ENCODE results near the gene MBD5. TPM values are rescaled to one million over a fixed set of nuclear protein-coding genes. Genes with fewer than 3 reads are reported as not detected.

MBD5 gene
- total and polyA plus RNA-seq, 2 of the 4 experiments (the other 2 are of a cell fraction): 9.8 to 14.2 TPM

DNA sequence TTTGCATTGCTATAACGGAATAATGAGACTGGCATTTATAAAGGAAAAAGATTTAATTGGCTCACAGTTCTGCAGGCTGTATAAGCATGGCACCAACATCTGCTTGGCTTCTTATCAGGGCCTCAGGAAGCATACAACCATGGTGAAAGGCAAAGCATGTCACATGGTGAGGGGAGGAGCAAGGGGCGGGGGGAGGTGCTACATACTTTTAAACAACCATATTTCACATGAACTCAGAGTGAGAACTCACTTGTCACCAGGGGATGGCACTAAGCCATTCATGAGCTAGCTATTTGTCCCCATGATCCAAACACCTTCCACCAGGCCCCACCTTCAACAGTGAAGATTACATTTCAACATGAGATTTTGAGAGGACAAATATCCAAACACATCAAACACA is 188.7 kb downstream of the MBD5 start:
- no peak overlapping the region for H2BK15ac ChIP-seq (ENCODE audit: low read depth, low read length)
- no peak for TF ChIP-seq RFX5 (IDR thresholded peaks at IDR 0.05; ENCODE audit: low read depth, low read length)
- no peak for TF ChIP-seq MXI1 (IDR thresholded peaks at IDR 0.05; ENCODE audit: borderline replicate concordance, low read depth, low read length)
- TF ChIP-seq BHLHE40 (IDR thresholded peaks at IDR 0.05; ENCODE audit: low read depth, low read length): no peak
- TF ChIP-seq RCOR1 (IDR thresholded peaks at IDR 0.05; ENCODE audit: insufficient replicate concordance, low read length): no peak
- TF ChIP-seq, protein P1, sequence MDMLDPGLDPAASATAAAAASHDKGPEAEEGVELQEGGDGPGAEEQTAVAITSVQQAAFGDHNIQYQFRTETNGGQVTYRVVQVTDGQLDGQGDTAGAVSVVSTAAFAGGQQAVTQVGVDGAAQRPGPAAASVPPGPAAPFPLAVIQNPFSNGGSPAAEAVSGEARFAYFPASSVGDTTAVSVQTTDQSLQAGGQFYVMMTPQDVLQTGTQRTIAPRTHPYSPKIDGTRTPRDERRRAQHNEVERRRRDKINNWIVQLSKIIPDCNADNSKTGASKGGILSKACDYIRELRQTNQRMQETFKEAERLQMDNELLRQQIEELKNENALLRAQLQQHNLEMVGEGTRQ (IDR thresholded peaks at IDR 0.05; ENCODE audit: low read depth, low read length): no peak
- TF ChIP-seq, protein P2, sequence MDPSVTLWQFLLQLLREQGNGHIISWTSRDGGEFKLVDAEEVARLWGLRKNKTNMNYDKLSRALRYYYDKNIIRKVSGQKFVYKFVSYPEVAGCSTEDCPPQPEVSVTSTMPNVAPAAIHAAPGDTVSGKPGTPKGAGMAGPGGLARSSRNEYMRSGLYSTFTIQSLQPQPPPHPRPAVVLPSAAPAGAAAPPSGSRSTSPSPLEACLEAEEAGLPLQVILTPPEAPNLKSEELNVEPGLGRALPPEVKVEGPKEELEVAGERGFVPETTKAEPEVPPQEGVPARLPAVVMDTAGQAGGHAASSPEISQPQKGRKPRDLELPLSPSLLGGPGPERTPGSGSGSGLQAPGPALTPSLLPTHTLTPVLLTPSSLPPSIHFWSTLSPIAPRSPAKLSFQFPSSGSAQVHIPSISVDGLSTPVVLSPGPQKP (IDR thresholded peaks at IDR 0.05; ENCODE audit: borderline replicate concordance, low read depth, low read length): no peak
- TF ChIP-seq, protein P3, sequence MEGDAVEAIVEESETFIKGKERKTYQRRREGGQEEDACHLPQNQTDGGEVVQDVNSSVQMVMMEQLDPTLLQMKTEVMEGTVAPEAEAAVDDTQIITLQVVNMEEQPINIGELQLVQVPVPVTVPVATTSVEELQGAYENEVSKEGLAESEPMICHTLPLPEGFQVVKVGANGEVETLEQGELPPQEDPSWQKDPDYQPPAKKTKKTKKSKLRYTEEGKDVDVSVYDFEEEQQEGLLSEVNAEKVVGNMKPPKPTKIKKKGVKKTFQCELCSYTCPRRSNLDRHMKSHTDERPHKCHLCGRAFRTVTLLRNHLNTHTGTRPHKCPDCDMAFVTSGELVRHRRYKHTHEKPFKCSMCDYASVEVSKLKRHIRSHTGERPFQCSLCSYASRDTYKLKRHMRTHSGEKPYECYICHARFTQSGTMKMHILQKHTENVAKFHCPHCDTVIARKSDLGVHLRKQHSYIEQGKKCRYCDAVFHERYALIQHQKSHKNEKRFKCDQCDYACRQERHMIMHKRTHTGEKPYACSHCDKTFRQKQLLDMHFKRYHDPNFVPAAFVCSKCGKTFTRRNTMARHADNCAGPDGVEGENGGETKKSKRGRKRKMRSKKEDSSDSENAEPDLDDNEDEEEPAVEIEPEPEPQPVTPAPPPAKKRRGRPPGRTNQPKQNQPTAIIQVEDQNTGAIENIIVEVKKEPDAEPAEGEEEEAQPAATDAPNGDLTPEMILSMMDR (conservative IDR thresholded peaks at IDR 0.05; ENCODE audit: low read depth, low read length): no peak
- no peak for TF ChIP-seq MAFK (IDR thresholded peaks at IDR 0.05; ENCODE audit: low read depth, low read length)
- TF ChIP-seq FOS (IDR thresholded peaks at IDR 0.05; ENCODE audit: low read depth, low read length): no peak
- no peak for TF ChIP-seq POLR2A (IDR thresholded peaks at IDR 0.05; ENCODE audit: low read depth, low read length)
- no peak for TF ChIP-seq CEBPB (IDR thresholded peaks at IDR 0.05; ENCODE audit: low read depth, low read length)
- no peak for TF ChIP-seq MAZ (IDR thresholded peaks at IDR 0.05; ENCODE audit: borderline replicate concordance, low read depth, low read length)
- TF ChIP-seq RAD21 (IDR thresholded peaks at IDR 0.05; ENCODE audit: low read length): no peak
- H4K20me1 ChIP-seq (ENCODE audit: insufficient read depth, low read length): no peaks in the 10 kb centered on the region
- no peak overlapping the region for H4K5ac ChIP-seq (ENCODE audit: low read depth, low read length)
- ATAC-seq (ENCODE audit: low read depth): 0 out of 2 replicates have a peak, but pooled peaks have one; percentile 21
- no peak overlapping the region for H2BK20ac ChIP-seq (ENCODE audit: low read depth, low read length)
- H3K79me1 ChIP-seq (ENCODE audit: low read depth in 1 of 2, low read length in 2 of 2): no peaks in the 10 kb centered on the region
- H2AFZ ChIP-seq (replicated peaks; ENCODE audit: low read length, poor library complexity): no peak overlapping the region
- H4K8ac ChIP-seq (ENCODE audit: low read depth in 2 of 2, low read length in 2 of 2): no peak overlapping the region
- no peak overlapping the region for H3K18ac ChIP-seq (ENCODE audit: low read depth, low read length)
- no peaks in the 10 kb centered on the region for H3K9me3 ChIP-seq (ENCODE audit: control insufficient read depth, insufficient read depth, low read length)
- DNase-seq: no peak
- H3K36me3 ChIP-seq (ENCODE audit: control insufficient read depth, insufficient read depth, low read length): no peaks in the 10 kb centered on the region; the same call in 1 of the 2 replicates
- BruUV-seq (replicated peaks): no TSS peak
- WGBS, 2 experiments (ENCODE audit: extremely low coverage in 2 of 2, insufficient read length in 1 of 2): 83% methylated on average over 1 of the region's 2 CpGs; no CpG with 5 or more reads in 1 of the 2 experiments
- H3K9me1 ChIP-seq (ENCODE audit: insufficient read depth, low read length): no peaks in the 10 kb centered on the region
- H2AK9ac ChIP-seq (replicated peaks; ENCODE audit: low read depth, low read length, poor library complexity): no peak overlapping the region
- no peak overlapping the region for H2BK5ac ChIP-seq (ENCODE audit: low read depth, low read length, poor library complexity, severe bottlenecking)
- intact Hi-C loops (cut with micrococcal nuclease): loop anchor here (10.0 kb wide), 1 partner anchor 295 kb away; no protein-coding TSS in a partner anchor
- no peak overlapping the region for H3K56ac ChIP-seq (ENCODE audit: extremely low read depth, insufficient read depth, low read length)
- H3K4me2 ChIP-seq (ENCODE audit: low read depth, low read length): no peak overlapping the region
- H3K4me1 ChIP-seq (ENCODE audit: control insufficient read depth, insufficient read depth, low read length): peaks cover 3% of the 10 kb centered on the region
- H3K27me3 ChIP-seq (ENCODE audit: control insufficient read depth, insufficient read depth, low read length): no peaks in the 10 kb centered on the region
- no peak overlapping the region for H3K9ac ChIP-seq (ENCODE audit: low read depth, low read length)
- in situ Hi-C loops (cut with MboI; ENCODE audit: low sequenced_read_pairs): no loop called here
- dilution Hi-C loops (cut with HindIII; ENCODE audit: low sequenced_read_pairs, unreplicated experiment): no loop called here
- no peak overlapping the region for H4K91ac ChIP-seq (ENCODE audit: insufficient read depth, low read depth, low read length)
- ChIA-PET CTCF (no interaction called here), POLR2A (ENCODE audit: unreplicated experiment) (no interaction called here)
- no peak overlapping the region for H3K4ac ChIP-seq (ENCODE audit: low read depth, low read length)
- H3K27ac ChIP-seq (ENCODE audit: insufficient read depth, low read length): no peak overlapping the region
- no peak overlapping the region for H2BK120ac ChIP-seq (ENCODE audit: low read depth, low read length)
- no peak overlapping the region for H3K14ac ChIP-seq (replicated peaks; ENCODE audit: low read depth, low read length)
- 0 out of 2 replicates have a peak overlapping the region, but pooled peaks have one; percentile 0 for H3K23ac ChIP-seq (ENCODE audit: low read depth, low read length)
- no peak overlapping the region for H2AK5ac ChIP-seq (ENCODE audit: low read depth, low read length)
- H3K4me3 ChIP-seq (ENCODE audit: insufficient read depth, low read depth, low read length): no peak overlapping the region

Data from IMR-90 (cell line).